ENCODE measurements around the gene STXBP2.

Gene STXBP2

DNA sequence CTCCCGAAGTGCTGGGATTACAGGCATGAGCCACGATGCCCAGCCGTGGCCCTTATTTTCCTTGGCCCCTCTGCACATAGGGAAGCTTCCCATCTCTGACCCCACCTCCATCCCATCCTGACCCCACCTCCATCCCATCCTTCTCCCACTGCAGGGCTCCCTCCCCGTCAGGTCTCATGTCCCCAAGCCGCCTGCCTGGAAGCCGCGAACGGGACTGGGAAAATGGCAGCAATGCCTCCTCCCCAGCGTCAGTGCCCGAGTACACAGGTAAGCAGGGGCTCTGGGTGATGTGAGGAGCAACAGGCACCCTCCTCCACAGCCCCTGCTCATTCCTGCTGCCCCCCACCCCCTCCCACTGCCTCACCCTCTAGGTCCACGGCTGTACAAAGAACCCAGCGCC, 19.7 kb upstream of the STXBP2 start:
- DNase-seq (ENCODE audit: insufficient read length) (no peak), FAIRE-seq (no peak)
- TF ChIP-seq POLR2AphosphoS5 (IDR thresholded peaks at IDR 0.05; ENCODE audit: low read depth, low read length), result no peak
- TF ChIP-seq TAF1 (IDR thresholded peaks at IDR 0.05; ENCODE audit: borderline replicate concordance, low read depth, low read length), result no peak
- no peak for TF ChIP-seq POLR2A (IDR thresholded peaks at IDR 0.05; ENCODE audit: low read depth, low read length)

DNA sequence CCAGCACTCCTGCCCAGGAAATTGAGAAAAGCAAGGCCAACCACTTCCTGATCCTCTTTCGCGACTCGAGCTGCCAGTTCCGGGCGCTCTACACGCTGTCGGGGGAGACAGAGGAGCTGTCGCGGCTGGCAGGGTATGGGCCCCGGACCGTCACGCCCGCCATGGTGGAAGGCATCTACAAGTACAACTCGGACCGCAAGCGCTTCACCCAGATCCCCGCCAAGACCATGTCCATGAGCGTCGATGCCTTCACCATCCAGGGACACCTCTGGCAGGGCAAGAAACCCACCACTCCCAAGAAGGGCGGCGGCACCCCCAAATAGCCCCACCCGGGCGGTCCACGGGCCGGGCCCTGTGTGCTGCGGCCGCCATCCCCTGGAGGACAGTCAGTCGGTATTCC, 19.2 kb upstream of the STXBP2 start:
- no peak for DNase-seq (ENCODE audit: insufficient read length)

DNA sequence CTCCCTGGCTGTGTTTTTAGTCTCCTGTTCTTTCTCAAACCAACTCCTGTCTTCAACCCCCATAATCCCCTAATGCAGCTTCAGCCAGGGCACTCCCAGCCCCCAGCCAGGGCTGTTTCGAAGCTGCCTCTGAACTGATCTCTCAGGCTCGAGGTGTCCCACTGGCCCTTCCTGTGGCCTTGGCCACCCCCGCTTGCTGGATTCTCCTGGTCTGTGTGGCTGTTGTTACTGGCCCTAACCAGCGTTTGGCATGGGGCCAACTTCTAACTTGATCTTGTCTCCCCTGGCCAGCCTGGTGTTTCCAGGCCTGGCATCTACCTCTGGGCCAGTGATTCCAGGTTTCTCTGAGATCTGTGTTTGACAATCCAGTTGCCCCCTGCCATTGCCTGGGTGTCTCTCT, 18.6 kb upstream of the STXBP2 start:
- DNase-seq (ENCODE audit: insufficient read length) (no peak), FAIRE-seq (no peak)
- TF ChIP-seq POLR2AphosphoS5 (IDR thresholded peaks at IDR 0.05; ENCODE audit: low read depth, low read length) (no peak), POLR2A (IDR thresholded peaks at IDR 0.05; ENCODE audit: low read depth, low read length) (no peak), TAF1 (IDR thresholded peaks at IDR 0.05; ENCODE audit: borderline replicate concordance, low read depth, low read length) (no peak)

More for the DNA sequence above, 19.2 kb upstream of the STXBP2 start:
- FAIRE-seq, result no peak
- TF ChIP-seq TAF1 (IDR thresholded peaks at IDR 0.05; ENCODE audit: borderline replicate concordance, low read depth, low read length) (no peak), POLR2A (IDR thresholded peaks at IDR 0.05; ENCODE audit: low read depth, low read length) (no peak), POLR2AphosphoS5 (IDR thresholded peaks at IDR 0.05; ENCODE audit: low read depth, low read length) (no peak; the same call in 1 of the 2 replicates)

DNA sequence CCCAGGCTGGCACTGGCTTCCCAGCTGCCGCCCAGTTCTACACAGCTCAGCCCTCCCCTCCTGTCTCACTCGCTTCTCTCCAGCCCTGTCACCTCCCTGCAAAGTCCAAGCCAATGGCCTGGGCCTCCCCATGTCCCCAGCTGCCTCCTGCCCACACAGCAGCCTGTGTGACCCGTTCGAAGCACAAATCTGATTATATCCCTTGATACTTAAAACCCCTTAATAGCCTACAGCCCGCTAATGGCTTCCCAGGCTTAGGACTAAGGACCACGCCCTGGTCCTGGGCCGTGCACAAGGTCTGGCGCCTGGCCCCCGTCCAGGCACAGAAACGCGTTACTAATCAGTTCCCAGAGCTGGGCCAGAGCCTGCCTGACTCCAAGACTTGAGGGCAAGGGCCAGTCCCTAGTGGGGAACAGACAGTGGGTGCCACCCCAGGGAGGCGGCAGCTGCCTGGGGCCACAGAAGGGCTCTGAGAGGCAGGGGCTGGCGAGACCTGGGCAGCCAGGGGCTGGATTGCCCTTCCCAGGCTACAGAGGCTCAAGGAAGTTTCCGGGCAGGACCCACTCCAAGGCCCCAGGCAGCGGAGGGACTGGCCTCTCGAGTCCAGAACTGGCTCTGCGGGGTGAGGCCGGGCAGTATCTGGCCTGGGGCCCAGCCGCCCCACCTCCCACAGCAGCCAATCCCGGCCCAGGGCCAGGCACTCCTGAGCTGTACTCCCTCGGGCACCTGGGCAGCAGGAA, 18.0 kb upstream of the STXBP2 start:
- DNase-seq (ENCODE audit: insufficient read length) (no peak), FAIRE-seq (no peak)
- TF ChIP-seq POLR2AphosphoS5 (IDR thresholded peaks at IDR 0.05; ENCODE audit: low read depth, low read length), result no peak
- TF ChIP-seq TAF1 (IDR thresholded peaks at IDR 0.05; ENCODE audit: borderline replicate concordance, low read depth, low read length), result no peak
- TF ChIP-seq POLR2A (IDR thresholded peaks at IDR 0.05; ENCODE audit: low read depth, low read length), result no peak

DNA sequence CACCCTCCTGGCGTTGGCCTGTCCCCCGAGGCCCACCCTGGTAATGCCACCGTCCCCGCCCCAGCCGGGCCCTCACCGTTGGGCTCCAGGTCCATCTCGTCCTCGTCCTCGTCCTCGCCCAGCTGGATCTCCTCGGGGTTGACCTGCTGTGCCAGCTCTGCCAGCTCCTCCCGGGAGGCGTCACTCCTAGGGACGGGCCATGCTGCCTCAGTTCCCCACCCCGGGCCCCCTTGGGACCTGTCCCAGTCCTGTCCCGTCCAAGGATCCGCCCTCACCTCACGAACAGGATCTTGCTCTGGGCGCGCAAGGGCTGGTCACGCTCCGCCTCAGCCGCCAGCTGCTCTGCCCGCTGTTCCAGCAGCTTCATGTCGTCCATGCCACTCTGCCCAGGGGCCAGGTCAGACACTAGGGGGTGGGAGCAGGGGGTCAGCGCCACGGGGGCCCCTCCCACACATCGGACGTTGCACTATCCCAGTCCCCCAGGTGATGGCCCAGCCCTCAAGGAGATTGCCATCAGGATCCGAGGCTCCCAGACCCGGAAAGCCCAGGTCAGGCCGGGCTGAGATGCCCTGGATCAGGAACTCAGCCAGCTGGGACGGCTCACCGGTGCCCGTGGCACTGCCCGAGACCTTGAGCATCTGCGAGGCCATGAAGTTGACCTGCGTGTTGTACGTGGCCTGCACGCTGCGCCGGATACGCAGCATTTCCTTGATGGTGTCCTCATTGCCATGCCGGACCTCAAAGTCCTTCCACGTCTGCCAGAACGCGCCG, 17.1 kb upstream of the STXBP2 start:
- no peak for TF ChIP-seq POLR2AphosphoS5 (IDR thresholded peaks at IDR 0.05; ENCODE audit: low read depth, low read length)
- no peak for TF ChIP-seq POLR2A (IDR thresholded peaks at IDR 0.05; ENCODE audit: low read depth, low read length)
- TF ChIP-seq TAF1 (IDR thresholded peaks at IDR 0.05; ENCODE audit: borderline replicate concordance, low read depth, low read length), result no peak
- FAIRE-seq (no peak), DNase-seq (ENCODE audit: insufficient read length) (no peak)

DNA sequence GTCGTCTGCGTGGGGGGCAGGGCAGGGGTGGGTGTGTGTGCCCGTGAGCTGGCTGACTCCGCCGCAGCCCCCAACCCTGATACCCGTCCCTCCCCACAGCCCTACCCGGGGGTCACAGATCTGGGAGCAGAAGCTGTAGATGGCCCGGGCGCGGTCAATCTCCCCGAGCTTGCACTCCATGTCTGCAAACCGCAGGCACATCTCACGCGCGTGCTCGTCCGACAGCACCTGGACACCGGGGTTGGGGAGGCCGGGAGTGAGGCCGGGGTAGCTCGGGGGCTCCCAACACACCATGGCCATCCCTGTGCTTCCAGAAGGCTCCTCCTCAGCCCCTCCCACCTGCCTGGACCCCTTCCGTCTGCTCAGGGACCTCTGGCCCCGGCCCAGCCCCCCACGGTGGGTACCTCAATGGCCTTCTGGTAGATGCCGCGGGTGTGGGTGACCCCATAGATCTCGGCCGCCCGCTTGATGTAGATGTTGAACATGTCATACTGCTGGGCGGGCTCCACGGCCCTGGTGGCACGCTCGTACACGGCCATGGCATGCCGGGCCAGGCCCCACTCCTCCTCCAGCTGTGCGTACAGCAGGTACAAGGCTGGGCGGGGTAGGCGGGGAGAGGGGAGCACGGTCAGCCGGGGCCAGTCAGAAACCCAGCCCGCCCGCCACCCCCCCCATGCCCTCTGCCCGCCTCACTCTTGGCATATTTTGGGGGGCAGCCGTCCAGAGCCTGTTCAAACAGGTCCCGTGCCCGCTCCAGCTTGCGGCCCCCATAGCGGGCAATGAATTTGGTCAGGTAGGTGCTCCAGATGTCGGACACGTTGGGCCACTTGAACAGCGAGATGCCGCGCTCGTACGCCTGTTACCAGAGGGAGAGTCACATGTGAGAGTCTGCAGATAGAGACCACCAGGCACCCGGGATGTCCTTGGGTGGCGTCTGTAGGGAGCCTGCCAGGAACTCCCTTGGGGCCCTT, 16.2 kb upstream of the STXBP2 start:
- DNase-seq (ENCODE audit: insufficient read length), result no peak
- FAIRE-seq, result no peak
- no peak for TF ChIP-seq POLR2AphosphoS5 (IDR thresholded peaks at IDR 0.05; ENCODE audit: low read depth, low read length)
- TF ChIP-seq TAF1 (IDR thresholded peaks at IDR 0.05; ENCODE audit: borderline replicate concordance, low read depth, low read length), result no peak

DNA sequence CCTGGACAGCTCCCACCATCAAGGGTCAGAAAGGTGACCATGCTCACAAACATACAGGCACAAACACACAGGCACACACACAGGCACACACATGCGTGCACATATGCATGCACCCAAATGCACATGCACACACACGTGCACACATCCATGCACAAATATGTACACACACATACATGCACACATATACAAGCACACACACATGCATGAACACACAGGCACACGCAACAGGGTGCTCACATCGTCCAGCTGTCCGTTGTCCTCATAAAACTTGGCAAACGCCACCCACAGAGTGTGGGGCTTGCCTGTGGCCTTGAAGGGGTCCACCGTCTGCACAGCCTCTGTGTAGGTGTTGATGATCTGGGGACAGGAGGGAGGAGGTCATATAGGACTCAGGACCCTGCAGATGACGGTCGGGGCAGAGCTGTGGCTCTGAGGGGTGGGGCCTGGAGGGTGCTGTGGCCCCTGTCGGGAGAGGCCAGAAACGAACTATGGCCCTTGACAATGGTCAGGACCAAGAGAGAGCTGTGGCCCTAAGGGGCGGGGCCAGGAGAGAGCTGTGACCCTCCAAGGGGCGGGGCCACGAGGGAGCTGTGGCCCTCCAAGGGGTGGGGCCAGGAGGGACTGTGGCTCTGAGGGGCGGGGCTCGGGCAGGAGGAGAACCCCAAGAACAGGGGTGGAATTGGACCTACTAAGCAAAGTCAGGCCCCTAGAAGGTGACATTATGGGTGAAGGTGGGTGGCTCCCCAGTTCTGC, 13.8 kb upstream of the STXBP2 start:
- TF ChIP-seq POLR2AphosphoS5 (IDR thresholded peaks at IDR 0.05; ENCODE audit: low read depth, low read length) (no peak), TAF1 (IDR thresholded peaks at IDR 0.05; ENCODE audit: borderline replicate concordance, low read depth, low read length) (no peak), POLR2A (IDR thresholded peaks at IDR 0.05; ENCODE audit: low read depth, low read length) (no peak)
- no peak for DNase-seq (ENCODE audit: insufficient read length)
- FAIRE-seq, result no peak

DNA sequence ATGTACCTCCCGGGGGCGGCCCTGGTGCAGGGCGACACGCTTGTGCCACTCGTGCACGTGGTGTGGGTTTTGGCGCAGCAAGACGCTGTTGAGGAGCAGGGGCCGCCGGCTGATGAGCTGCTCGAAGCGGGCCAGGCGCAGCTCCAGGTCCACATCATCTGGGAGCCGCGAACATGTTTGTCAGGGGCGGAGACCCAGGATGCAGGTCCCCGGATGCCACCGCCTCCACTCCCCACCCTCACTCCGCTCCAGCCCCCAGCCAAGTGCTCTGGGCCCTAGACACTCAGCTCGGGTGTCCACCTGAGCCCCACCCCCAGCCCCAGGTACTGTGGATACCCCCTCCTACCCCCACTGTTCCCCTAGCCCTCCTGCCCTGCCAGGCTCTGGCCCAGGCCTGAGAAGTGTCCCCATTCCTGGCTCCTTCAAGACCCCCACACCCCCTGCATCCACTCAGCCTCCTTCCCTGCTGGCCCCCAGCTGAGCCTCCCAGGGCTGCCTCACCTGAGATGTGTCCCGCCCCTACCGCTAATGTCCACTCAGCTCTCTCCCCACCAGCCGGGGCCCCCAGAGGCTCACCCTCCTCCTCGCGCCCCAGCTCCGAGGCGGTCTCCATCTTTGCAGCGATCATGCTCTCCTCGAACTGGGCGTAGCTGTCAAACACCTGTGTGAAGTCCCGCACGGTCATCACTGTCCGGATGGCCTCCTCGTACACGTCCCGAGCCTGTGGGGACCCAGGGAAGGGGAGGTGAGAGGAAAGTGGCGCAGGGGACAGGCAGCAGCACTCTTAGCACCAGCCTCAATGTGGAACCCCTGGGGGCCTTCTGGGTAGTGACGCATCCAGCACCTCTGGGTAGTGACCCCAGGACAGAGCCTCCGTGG, 12.9 kb upstream of the STXBP2 start:
- FAIRE-seq, result no peak
- DNase-seq (ENCODE audit: insufficient read length), result no peak
- TF ChIP-seq POLR2AphosphoS5 (IDR thresholded peaks at IDR 0.05; ENCODE audit: low read depth, low read length) (no peak), TAF1 (IDR thresholded peaks at IDR 0.05; ENCODE audit: borderline replicate concordance, low read depth, low read length) (no peak), POLR2A (IDR thresholded peaks at IDR 0.05; ENCODE audit: low read depth, low read length) (no peak)

DNA sequence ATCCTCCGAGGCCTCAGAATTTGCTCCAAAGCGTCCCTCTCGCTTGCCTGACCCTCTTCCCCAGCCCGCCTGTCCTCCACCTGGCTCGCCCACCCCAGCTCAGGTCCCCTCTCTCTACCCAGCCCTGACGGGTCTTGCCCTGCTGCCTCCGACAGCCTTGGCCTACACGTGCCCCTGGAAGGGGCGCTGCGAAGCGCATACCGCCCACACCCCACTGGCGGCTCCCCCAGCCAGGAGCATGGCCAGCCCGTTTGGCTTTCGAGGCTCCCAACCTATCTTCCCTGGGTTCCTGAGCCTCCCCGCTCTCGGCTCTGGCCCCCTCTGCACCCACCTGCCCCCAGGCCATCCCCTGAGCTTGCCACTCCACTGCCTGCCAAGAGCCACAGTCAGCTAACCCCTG, 12.1 kb upstream of the STXBP2 start:
- TF ChIP-seq POLR2A (IDR thresholded peaks at IDR 0.05; ENCODE audit: low read depth, low read length), result no peak
- no peak for TF ChIP-seq POLR2AphosphoS5 (IDR thresholded peaks at IDR 0.05; ENCODE audit: low read depth, low read length)
- no peak for TF ChIP-seq TAF1 (IDR thresholded peaks at IDR 0.05; ENCODE audit: borderline replicate concordance, low read depth, low read length)
- FAIRE-seq (no peak), DNase-seq (ENCODE audit: insufficient read length) (no peak)
